Loucy (cell line): Measurements from ENCODE around the gene DNAH5.

Experiments
- H2AFZ ChIP-seq: fragments of 200-600 bp; sonication (generic); 2 replicates; pipeline ENCODE4 v1.6.0; 2016; ENCODE audit warnings: antibody characterized with exemption, mild to moderate bottlenecking, low read length, moderate library complexity
- H3F3A ChIP-seq: fragments of 200-600 bp; 2 replicates; pipeline ENCODE4 v1.6.0; 2016; ENCODE audit warnings: antibody characterized with exemption, low read depth, mild to moderate bottlenecking
- H3K27me3 ChIP-seq: fragments of 200-600 bp; sonication (generic); 2 replicates; pipeline ENCODE4 v1.6.1; 2014; ENCODE audit warnings: low read length, mild to moderate bottlenecking; ENCODE audit not compliant: insufficient read depth, poor library complexity, severe bottlenecking
- H3K36me3 ChIP-seq: fragments of 200-600 bp; sonication (generic); 2 replicates; pipeline ENCODE4 v1.6.1; 2016; ENCODE audit warnings: low read length; ENCODE audit not compliant: insufficient read depth
- H3K4me1 ChIP-seq: fragments of 200-600 bp; sonication (generic); 2 replicates; pipeline ENCODE4 v1.5.1; 2014; ENCODE audit warnings: low read length, mild to moderate bottlenecking; ENCODE audit not compliant: insufficient read depth, poor library complexity, severe bottlenecking
- H3K4me2 ChIP-seq: fragments of 200-600 bp; sonication (generic); 2 replicates; pipeline ENCODE4 v1.6.0; 2014; ENCODE audit warnings: antibody characterized with exemption, low read length, low read depth, mild to moderate bottlenecking; ENCODE audit not compliant: poor library complexity, severe bottlenecking
- H3K4me3 ChIP-seq: fragments of 200-600 bp; sonication (generic); 2 replicates; pipeline ENCODE4 v1.5.1; 2014; ENCODE audit warnings: low read length, mild to moderate bottlenecking, mixed read lengths; ENCODE audit not compliant: poor library complexity, severe bottlenecking
- H3K79me2 ChIP-seq: fragments of 200-600 bp; sonication (generic); 2 replicates; pipeline ENCODE4 v1.6.1; 2014; ENCODE audit warnings: low read length; ENCODE audit not compliant: insufficient read depth
- H3K9ac ChIP-seq: fragments of 200-600 bp; sonication (generic); 2 replicates; pipeline ENCODE4 v1.6.0; 2014; ENCODE audit warnings: mild to moderate bottlenecking, low read depth, low read length, moderate library complexity; ENCODE audit not compliant: poor library complexity, severe bottlenecking
- H3K9me2 ChIP-seq: fragments of 200-600 bp; sonication (generic); replicated peaks from 2 replicates; pipeline ENCODE4 v1.6.1; 2016; ENCODE audit warnings: low read depth, low read length, mixed read lengths
- H3K9me3 ChIP-seq: fragments of 200-600 bp; sonication (generic); 2 replicates; pipeline ENCODE4 v1.6.1; 2014; ENCODE audit warnings: mild to moderate bottlenecking, antibody characterized with exemption, low read length, low read depth; ENCODE audit not compliant: insufficient read depth
- H4K20me1 ChIP-seq: fragments of 200-600 bp; sonication (generic); 2 replicates; pipeline ENCODE4 v1.6.0; 2014; ENCODE audit warnings: antibody characterized with exemption, low read length, mild to moderate bottlenecking; ENCODE audit not compliant: insufficient read depth, poor library complexity, severe bottlenecking
- CTCF ChIP-seq: fragments of 200-600 bp; sonication (generic); conservative IDR thresholded peaks from 2 replicates; pipeline ENCODE4 v1.5.1; 2014; ENCODE audit warnings: mild to moderate bottlenecking, antibody characterized with exemption, low read length
- EZH2phosphoT487 ChIP-seq: fragments of 200-600 bp; IDR thresholded peaks from 2 replicates; pipeline ENCODE4 v1.6.1; 2018; ENCODE audit warnings: antibody characterized with exemption, mild to moderate bottlenecking, moderate library complexity, borderline replicate concordance

DNAH5 gene

GRCh38 chr5:13910637-13911288 lies 33.7 kb downstream of the DNAH5 start:
- Histone ChIP-seq H3K79me2 (no peaks in the 10 kb centered on the region), H3K9ac (no peak overlapping the region), H3K9me3 (no peaks in the 10 kb centered on the region), H4K20me1 (no peaks in the 10 kb centered on the region), H3K4me1 (no peaks in the 10 kb centered on the region), H2AFZ (no peak overlapping the region), H3K4me3 (no peak overlapping the region), H3F3A (no peaks in the 10 kb centered on the region), H3K9me2 (no peaks in the 10 kb centered on the region), H3K36me3 (no peaks in the 10 kb centered on the region), H3K27me3 (no peaks in the 10 kb centered on the region), H3K4me2 (no peak overlapping the region)
- no peak for TF ChIP-seq EZH2phosphoT487
- no peak for TF ChIP-seq CTCF

GRCh38 chr5:13910201-13910600 lies 34.3 kb downstream of the DNAH5 start:
- no peaks in the 10 kb centered on the region for H3K27me3 ChIP-seq
- no peaks in the 10 kb centered on the region for H4K20me1 ChIP-seq
- H2AFZ ChIP-seq: no peak overlapping the region
- TF ChIP-seq CTCF (no peak), EZH2phosphoT487 (no peak)
- H3K36me3 ChIP-seq: no peaks in the 10 kb centered on the region
- no peaks in the 10 kb centered on the region for H3K79me2 ChIP-seq
- H3K4me3 ChIP-seq: no peak overlapping the region
- no peaks in the 10 kb centered on the region for H3K4me1 ChIP-seq
- no peak overlapping the region for H3K9ac ChIP-seq
- no peaks in the 10 kb centered on the region for H3K9me3 ChIP-seq
- H3K9me2 ChIP-seq: no peaks in the 10 kb centered on the region
- H3F3A ChIP-seq: no peaks in the 10 kb centered on the region
- H3K4me2 ChIP-seq: no peak overlapping the region

- Histone ChIP-seq H3K4me2 (no peak overlapping the region), H2AFZ (no peak overlapping the region), H3K9me2 (no peaks in the 10 kb centered on the region), H4K20me1 (no peaks in the 10 kb centered on the region), H3K9me3 (no peaks in the 10 kb centered on the region), H3K27me3 (no peaks in the 10 kb centered on the region), H3F3A (no peaks in the 10 kb centered on the region), H3K4me3 (no peak overlapping the region), H3K4me1 (no peaks in the 10 kb centered on the region), H3K79me2 (no peaks in the 10 kb centered on the region), H3K36me3 (no peaks in the 10 kb centered on the region), H3K9ac (no peak overlapping the region)
- TF ChIP-seq CTCF (no peak), EZH2phosphoT487 (no peak)
Observed at GRCh38 chr5:13909271-13909670, 35.2 kb downstream of the DNAH5 start.
